Measurements from ENCODE around the gene AMY1B. TPM values are rescaled to one million over a fixed set of nuclear protein-coding genes. Genes with fewer than 3 reads are reported as not detected.
"Not testable (repeated sequence)": the region's sequence is repeated elsewhere in the genome, so short reads cannot be mapped to it uniquely, and the experiment has no call there.

Gene AMY1B
- total and polyA plus RNA-seq, 8 donors = 0.32 to 1.6 (median 0.97) TPM

GRCh38 chr1:103655460-103655859 is 40.5 kb downstream of the AMY1B start, which contains the start of gene AMY1A:
TSS of gene AMY1A (plus strand) at chr1:103655760. CDS start at chr1:103656331, 571 bp downstream.
- H3K4me1 ChIP-seq; DNase-seq; H3K4me3 ChIP-seq; FAIRE-seq; ATAC-seq; H3K27me3 ChIP-seq; intact Hi-C loops (cut with DNase I); H3K27ac ChIP-seq; H3K9me3 ChIP-seq; H3K36me3 ChIP-seq: not testable (repeated sequence)
- WGBS, 2 donors = no CpG with 5 or more reads among the region's 5 CpGs

DNA sequence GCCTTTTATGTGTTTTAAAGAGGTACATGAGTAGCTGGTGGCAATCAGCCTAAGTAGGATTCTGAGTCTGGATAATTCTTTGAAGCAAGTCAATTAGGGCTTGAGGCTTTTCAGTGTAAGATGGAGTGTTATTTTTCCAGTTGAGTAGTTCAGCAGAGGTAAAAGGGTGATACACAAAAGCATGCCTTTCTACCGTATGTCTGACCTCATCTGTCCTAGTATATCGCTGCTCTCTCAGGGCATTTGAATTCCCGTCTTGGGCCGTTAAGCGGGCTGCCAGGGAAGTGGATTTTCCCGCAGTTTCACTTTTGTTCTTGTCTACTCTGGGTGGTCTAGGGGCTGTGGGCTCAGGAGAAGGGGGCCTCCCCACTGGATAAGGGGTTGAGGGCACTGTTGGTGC is 41.9 kb downstream of the AMY1B start:
- no CpG with 5 or more reads among the region's 6 CpGs for WGBS, 2 donors
- ATAC-seq; DNase-seq; H3K4me1 ChIP-seq; H3K36me3 ChIP-seq; H3K27me3 ChIP-seq; H3K9me3 ChIP-seq; H3K4me3 ChIP-seq; intact Hi-C loops (cut with DNase I); FAIRE-seq; H3K27ac ChIP-seq: not testable (repeated sequence)

DNA sequence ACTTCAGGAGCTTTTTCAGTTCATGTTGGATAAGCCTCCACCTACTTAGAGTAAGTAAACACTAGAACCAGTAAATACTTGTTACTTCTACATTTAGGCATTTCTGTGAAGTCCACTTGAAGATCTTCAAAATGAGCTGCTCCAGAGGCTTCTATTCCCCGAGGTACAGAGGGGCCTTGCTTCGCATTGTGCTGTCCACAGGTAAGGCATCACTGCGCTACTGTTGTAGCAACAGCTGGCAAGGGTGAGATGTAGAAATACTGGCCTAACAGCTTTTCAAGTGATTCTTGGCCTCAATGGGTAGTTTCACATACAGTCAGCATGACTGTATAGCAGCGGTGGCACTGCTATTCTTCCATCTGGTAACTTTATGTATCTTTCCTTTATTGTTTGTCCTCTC is 45.1 kb downstream of the AMY1B start:
- ATAC-seq; H3K9me3 ChIP-seq; H3K27me3 ChIP-seq; H3K36me3 ChIP-seq; intact Hi-C loops (cut with DNase I); DNase-seq; H3K4me1 ChIP-seq; H3K27ac ChIP-seq; FAIRE-seq; H3K4me3 ChIP-seq: not testable (repeated sequence)
- no CpG with 5 or more reads among the region's 4 CpGs for WGBS, 2 donors

- DNase-seq; H3K9me3 ChIP-seq; H3K4me3 ChIP-seq; ATAC-seq; H3K4me1 ChIP-seq; H3K27me3 ChIP-seq; H3K27ac ChIP-seq; intact Hi-C loops (cut with DNase I); FAIRE-seq; H3K36me3 ChIP-seq: not testable (repeated sequence)
- WGBS, 2 donors = no CpG with 5 or more reads among the region's 3 CpGs
Measured at GRCh38 chr1:103650305-103650704, 45.7 kb downstream of the AMY1B start.

GRCh38 chr1:103643908-103644307 is 52.1 kb downstream of the AMY1B start:
- H3K4me1 ChIP-seq; H3K4me3 ChIP-seq; H3K36me3 ChIP-seq; intact Hi-C loops (cut with DNase I); H3K9me3 ChIP-seq; H3K27ac ChIP-seq; H3K27me3 ChIP-seq; ATAC-seq; DNase-seq: not testable (repeated sequence)
- WGBS, 2 donors = no CpG with 5 or more reads among the region's 3 CpGs
- FAIRE-seq = peak; percentile 53

DNA sequence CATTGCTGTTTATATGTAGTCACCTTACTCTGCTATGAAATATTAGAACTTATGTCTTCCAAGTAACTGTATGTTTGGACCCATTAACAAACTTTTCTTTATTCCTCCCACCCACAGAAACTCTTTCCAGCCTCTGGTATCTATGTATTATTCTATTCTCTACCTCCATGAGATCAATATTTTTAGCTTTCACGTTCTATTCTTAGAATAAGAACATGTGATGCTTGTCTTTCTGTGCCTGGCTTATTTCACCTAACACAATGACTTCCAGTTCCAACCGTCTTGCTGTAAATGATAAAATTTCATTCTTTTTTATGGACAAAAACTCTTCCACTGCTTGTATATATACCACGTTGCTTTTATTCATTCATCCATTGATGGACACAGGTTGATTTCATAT is 54.8 kb downstream of the AMY1B start:
- H3K4me3 ChIP-seq; intact Hi-C loops (cut with DNase I); ATAC-seq; DNase-seq; H3K27me3 ChIP-seq; H3K36me3 ChIP-seq; H3K9me3 ChIP-seq; H3K4me1 ChIP-seq; H3K27ac ChIP-seq; FAIRE-seq: not testable (repeated sequence)
- WGBS, 2 donors = no CpG with 5 or more reads among the region's 3 CpGs

Other genes with a start within 250 kb of the AMY1B start
- gene RNPC3, start 170.5 kb downstream of the AMY1B start, total RNA-seq = 10 to 100 TPM in 5 of 6 donors, 1 to 10 TPM in 1; 8.9 to 28.7 (median 21.1) TPM
- 10 to 100 TPM; 11.5 to 31.8 TPM for gene RNPC3, start 170.5 kb downstream of the AMY1B start, polyA plus RNA-seq
- gene AMY2B, start 124.6 kb downstream of the AMY1B start, total RNA-seq = 1,000 to 10,000 TPM in 3 of 6 donors, 100 to 1,000 TPM in 3; 343 to 2,598 (median 964) TPM
- gene AMY2B, start 124.6 kb downstream of the AMY1B start, polyA plus RNA-seq = 100 to 1,000 TPM; 318 to 597 TPM
- gene AMY2A, start 78.8 kb downstream of the AMY1B start, total RNA-seq = over 10,000 TPM in 1 of 6 donors, 1,000 to 10,000 TPM in 5; 1,431 to 10,733 (median 5,290) TPM
- gene AMY2A, start 78.8 kb downstream of the AMY1B start, polyA plus RNA-seq = 1,000 to 10,000 TPM; 1,297 to 1,480 TPM
- gene AMY1A, start 40.5 kb downstream of the AMY1B start, total RNA-seq = 1 to 10 TPM in 2 of 6 donors, under 1 TPM in 4; 0.38 to 1.7 (median 0.66) TPM
- not detected for gene AMY1A, start 40.5 kb downstream of the AMY1B start, polyA plus RNA-seq
- gene AMY1C, start 53.7 kb upstream of the AMY1B start, total RNA-seq = under 1 TPM in 3 of 6 donors, not detected in 3; 0.12 to 0.43 (median 0.16) TPM
- not detected for gene AMY1C, start 53.7 kb upstream of the AMY1B start, polyA plus RNA-seq

Data from pancreas (tissue), 10 donors.